ENCODE results near the gene MORN4.
A peak's percentile ranks its signal among the peaks of the same experiment; 100 is the strongest.

Gene MORN4

GRCh38 chr10:97574374-97575126 is 58.8 kb downstream of the MORN4 start:
- TF ChIP-seq, protein P1, sequence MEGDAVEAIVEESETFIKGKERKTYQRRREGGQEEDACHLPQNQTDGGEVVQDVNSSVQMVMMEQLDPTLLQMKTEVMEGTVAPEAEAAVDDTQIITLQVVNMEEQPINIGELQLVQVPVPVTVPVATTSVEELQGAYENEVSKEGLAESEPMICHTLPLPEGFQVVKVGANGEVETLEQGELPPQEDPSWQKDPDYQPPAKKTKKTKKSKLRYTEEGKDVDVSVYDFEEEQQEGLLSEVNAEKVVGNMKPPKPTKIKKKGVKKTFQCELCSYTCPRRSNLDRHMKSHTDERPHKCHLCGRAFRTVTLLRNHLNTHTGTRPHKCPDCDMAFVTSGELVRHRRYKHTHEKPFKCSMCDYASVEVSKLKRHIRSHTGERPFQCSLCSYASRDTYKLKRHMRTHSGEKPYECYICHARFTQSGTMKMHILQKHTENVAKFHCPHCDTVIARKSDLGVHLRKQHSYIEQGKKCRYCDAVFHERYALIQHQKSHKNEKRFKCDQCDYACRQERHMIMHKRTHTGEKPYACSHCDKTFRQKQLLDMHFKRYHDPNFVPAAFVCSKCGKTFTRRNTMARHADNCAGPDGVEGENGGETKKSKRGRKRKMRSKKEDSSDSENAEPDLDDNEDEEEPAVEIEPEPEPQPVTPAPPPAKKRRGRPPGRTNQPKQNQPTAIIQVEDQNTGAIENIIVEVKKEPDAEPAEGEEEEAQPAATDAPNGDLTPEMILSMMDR (IDR thresholded peaks at IDR 0.05; ENCODE audit: poor library complexity, severe bottlenecking), result no peak
- Histone ChIP-seq H3K4me3 (ENCODE audit: severe bottlenecking) (no peak overlapping the region), H3K27me3 (ENCODE audit: insufficient read depth, poor library complexity, severe bottlenecking) (no peaks in the 10 kb centered on the region), H3K4me1 (ENCODE audit: insufficient read depth, poor library complexity, severe bottlenecking) (peaks cover 47% of the 10 kb centered on the region), H3K27ac (ENCODE audit: poor library complexity, severe bottlenecking) (peak overlapping the region; percentile 99), H3K36me3 (ENCODE audit: low read depth) (no peaks in the 10 kb centered on the region), H3K9me3 (ENCODE audit: severe bottlenecking) (no peaks in the 10 kb centered on the region)
- peak; percentile 95 for DNase-seq (ENCODE audit: low spot score)
- peak; percentile 62 for ATAC-seq (ENCODE audit: low read depth)

GRCh38 chr10:97573672-97574071 is 59.6 kb downstream of the MORN4 start:
- no peaks in the 10 kb centered on the region for H3K9me3 ChIP-seq (ENCODE audit: severe bottlenecking)
- TF ChIP-seq, protein P1 (IDR thresholded peaks at IDR 0.05; ENCODE audit: poor library complexity, severe bottlenecking), result no peak
- H3K4me3 ChIP-seq (ENCODE audit: severe bottlenecking), result no peak overlapping the region
- H3K36me3 ChIP-seq (ENCODE audit: low read depth), result no peaks in the 10 kb centered on the region
- H3K4me1 ChIP-seq (ENCODE audit: insufficient read depth, poor library complexity, severe bottlenecking), result peaks cover 47% of the 10 kb centered on the region
- no peak for ATAC-seq (ENCODE audit: low read depth)
- H3K27me3 ChIP-seq (ENCODE audit: insufficient read depth, poor library complexity, severe bottlenecking), result no peaks in the 10 kb centered on the region
- DNase-seq (ENCODE audit: low spot score), result no peak
- peak overlapping the region; percentile 99 for H3K27ac ChIP-seq (ENCODE audit: poor library complexity, severe bottlenecking)

GRCh38 chr10:97573021-97573420 is 60.3 kb downstream of the MORN4 start:
- TF ChIP-seq, protein P1 (IDR thresholded peaks at IDR 0.05; ENCODE audit: poor library complexity, severe bottlenecking), result no peak
- Histone ChIP-seq H3K36me3 (ENCODE audit: low read depth) (no peaks in the 10 kb centered on the region), H3K4me3 (ENCODE audit: severe bottlenecking) (no peak overlapping the region), H3K4me1 (ENCODE audit: insufficient read depth, poor library complexity, severe bottlenecking) (peaks cover 47% of the 10 kb centered on the region), H3K27me3 (ENCODE audit: insufficient read depth, poor library complexity, severe bottlenecking) (no peaks in the 10 kb centered on the region), H3K9me3 (ENCODE audit: severe bottlenecking) (no peaks in the 10 kb centered on the region), H3K27ac (ENCODE audit: poor library complexity, severe bottlenecking) (peak overlapping the region; percentile 99)
- no peak for DNase-seq (ENCODE audit: low spot score)
- no peak for ATAC-seq (ENCODE audit: low read depth)

DNA sequence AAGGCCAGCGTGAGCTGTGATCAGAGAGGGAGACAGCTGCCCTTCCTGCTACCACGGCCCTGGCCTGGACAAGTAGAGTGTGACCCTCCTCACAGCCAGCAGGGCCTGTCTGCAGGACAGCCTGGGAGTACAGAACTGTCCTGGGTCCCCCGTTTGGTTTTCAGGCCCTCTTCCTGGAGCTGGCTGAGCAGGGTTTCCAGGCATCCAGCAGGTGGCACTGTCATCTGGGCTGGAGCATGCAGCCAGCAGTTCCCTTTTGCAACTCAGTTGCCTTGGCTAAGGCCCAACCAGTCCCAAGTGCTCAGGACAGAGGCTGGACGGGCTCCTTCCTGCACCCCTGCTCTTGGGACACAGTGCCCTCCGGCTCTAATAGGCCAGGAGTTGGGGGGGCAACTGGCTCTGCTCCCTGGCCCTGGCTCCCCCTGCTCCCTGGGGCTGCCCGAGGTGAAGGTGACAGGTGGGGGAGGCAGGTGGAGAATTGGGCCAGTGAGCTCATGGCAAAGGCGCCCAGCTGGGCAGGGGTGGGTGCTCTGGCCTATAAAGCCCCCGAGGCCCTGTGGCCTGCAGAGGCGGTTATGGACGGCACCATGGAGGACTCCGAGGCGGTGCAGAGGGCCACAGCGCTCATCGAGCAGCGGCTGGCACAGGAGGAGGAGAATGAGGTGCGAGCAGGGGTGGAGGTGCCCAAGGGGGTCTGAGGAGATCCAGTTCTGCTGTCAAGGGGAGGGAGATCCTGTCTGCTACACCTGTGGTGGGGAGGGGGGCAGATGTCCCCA is 60.9 kb downstream of the MORN4 start, which contains the start of gene ANKRD2:
ANKRD2 (plus strand) TSS at position 566 of the 776 bp plus-strand sequence; CDS start at position 576, 10 bp downstream.
- Histone ChIP-seq H3K9me3 (ENCODE audit: severe bottlenecking) (no peaks in the 10 kb centered on the region), H3K27ac (ENCODE audit: poor library complexity, severe bottlenecking) (peak within 1 kb of the TSS; percentile 99), H3K4me3 (ENCODE audit: severe bottlenecking) (no peak within 1 kb of the TSS), H3K36me3 (ENCODE audit: low read depth) (no peaks in the 10 kb centered on the region), H3K4me1 (ENCODE audit: insufficient read depth, poor library complexity, severe bottlenecking) (peaks cover 47% of the 10 kb centered on the region), H3K27me3 (ENCODE audit: insufficient read depth, poor library complexity, severe bottlenecking) (no peaks in the 10 kb centered on the region)
- DNase-seq (ENCODE audit: low spot score), result no peak
- peak; percentile 47 for ATAC-seq (ENCODE audit: low read depth)
- TF ChIP-seq, protein P1 (IDR thresholded peaks at IDR 0.05; ENCODE audit: poor library complexity, severe bottlenecking), result peak; percentile 94

Measured in RWPE2 (cell line).